ENCODE measurements around the gene INHA. TPM values are rescaled to one million over a fixed set of nuclear protein-coding genes. Genes with fewer than 3 reads are reported as not detected.

INHA gene
- total RNA-seq, 4 donors from 2014 or later, result not detected

DNA sequence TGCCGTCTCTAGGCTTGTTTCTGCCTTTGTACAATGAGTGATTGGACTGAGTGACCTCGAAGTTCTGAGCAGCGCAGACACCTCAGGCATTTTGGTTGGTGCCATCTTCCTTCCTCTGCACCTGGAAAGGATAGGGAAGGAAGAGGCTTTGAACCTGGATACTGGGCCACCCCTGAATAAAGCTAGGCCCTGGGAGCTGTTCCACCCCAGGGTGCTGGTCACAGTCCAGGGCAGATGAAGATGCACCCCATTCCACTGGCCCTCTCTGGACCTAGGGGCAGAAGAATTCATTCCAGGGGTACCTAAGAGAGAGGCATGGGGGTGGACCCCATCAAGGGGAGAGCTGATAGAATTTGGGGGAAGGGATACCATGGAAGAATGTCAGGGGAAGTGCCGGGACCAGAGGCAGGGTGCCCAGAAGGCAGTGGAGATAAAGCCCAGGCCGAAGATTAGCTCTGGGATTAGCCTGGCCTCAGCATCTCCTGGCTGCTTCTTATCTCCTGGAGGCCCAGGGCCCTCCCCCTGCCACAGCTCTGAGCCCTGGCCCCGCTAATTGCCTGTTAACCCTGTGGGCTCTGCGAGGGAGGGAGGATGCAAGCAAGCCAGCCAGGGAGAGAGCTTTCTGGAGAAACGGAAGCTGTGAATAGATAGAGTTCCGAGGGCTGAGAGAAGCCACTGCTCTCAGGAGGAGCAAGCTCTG lies 46.4 kb upstream of the INHA start:
- Histone ChIP-seq H3K36me3 (no peaks in the 10 kb centered on the region), H3K27ac (no peak overlapping the region), H3K27me3 (peaks cover 93% of the 10 kb centered on the region), H3K4me3 (no peak overlapping the region), H3K9me3 (no peaks in the 10 kb centered on the region), H3K4me1 (peaks cover 8 to 23% (median 11%) of the 10 kb centered on the region in 4 donors)
- intact Hi-C loops (cut with DNase I; ENCODE audit: low total_unique reads), result no loop called here
- no peak for TF ChIP-seq EP300 (IDR thresholded peaks at IDR 0.05; ENCODE audit: low read depth)
- TF ChIP-seq POLR2AphosphoS5 (IDR thresholded peaks at IDR 0.05), result no peak
- no peak for TF ChIP-seq CTCF (IDR thresholded peaks at IDR 0.05)
- no peak for TF ChIP-seq POLR2A (IDR thresholded peaks at IDR 0.05)
- 61% methylated on average over 9 of the region's 9 CpGs; no CpG with 5 or more reads in 1 of the 2 donors for WGBS, 2 donors (ENCODE audit: low coverage in 1 of 2)
- in situ Hi-C loops (cut with MboI; ENCODE audit: low pct_ligation_motif_present in 1 of 4, low pct_unique_long_range_greater_than_20kb in 1 of 4, low sequenced_read_pairs in 3 of 4), result loop anchor here in 3 of 4 donors (10.0 kb wide), 2 partner anchors 51 to 121 kb away; no protein-coding TSS in a partner anchor
- DNase-seq, result no peak

DNA sequence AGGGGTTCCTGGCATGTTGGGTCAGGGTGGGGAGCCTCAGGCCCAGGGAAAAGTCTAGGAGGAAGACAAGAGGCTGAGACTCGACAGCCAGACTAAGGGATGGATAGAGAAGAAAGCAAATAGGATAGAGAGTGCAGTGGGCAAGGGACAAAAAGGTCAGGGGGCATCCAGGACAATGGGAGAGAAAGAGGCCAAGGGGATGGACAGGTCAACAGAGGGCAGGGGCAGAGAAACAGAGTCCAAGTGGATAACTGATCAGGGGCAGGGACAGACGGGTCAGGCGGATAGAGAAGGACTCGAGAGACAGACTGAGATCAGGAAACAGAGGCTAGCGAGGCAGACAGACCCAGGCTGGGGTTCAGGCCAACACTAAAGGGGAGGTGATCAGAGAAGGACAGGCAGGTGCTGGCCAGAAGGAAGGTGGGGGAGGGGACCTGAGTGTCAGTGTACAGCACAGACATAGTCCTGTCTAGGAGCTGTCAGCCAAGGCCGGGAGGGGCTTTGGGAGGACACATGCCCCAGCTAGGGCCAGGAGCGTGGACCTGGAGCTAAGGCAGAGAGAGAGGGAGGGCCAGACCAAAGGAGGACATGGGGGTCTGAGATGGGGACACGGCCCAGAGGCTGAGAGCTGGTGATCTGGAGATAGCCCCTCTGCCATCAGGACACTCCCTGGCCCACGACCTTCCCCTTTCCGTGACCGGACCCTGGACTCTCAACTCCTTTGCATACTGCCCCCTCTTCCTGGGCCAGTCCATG lies 45.6 kb upstream of the INHA start:
- no peaks in the 10 kb centered on the region for H3K36me3 ChIP-seq
- in situ Hi-C loops (cut with MboI; ENCODE audit: low pct_ligation_motif_present in 1 of 4, low pct_unique_long_range_greater_than_20kb in 1 of 4, low sequenced_read_pairs in 3 of 4), result loop anchor here in 3 of 4 donors (10.0 kb wide), 2 partner anchors 52 to 122 kb away; no protein-coding TSS in a partner anchor
- H3K27me3 ChIP-seq, result peaks cover 94% of the 10 kb centered on the region
- H3K9me3 ChIP-seq, result no peaks in the 10 kb centered on the region
- intact Hi-C loops (cut with DNase I; ENCODE audit: low total_unique reads), result no loop called here
- no peak for DNase-seq
- 50 to 54% methylated on average over 2 to 11 of the region's 11 CpGs for WGBS, 2 donors (ENCODE audit: low coverage in 1 of 2)
- H3K4me3 ChIP-seq, result no peak overlapping the region
- TF ChIP-seq CTCF (IDR thresholded peaks at IDR 0.05) (no peak), POLR2A (IDR thresholded peaks at IDR 0.05) (no peak), EP300 (IDR thresholded peaks at IDR 0.05; ENCODE audit: low read depth) (no peak), POLR2AphosphoS5 (IDR thresholded peaks at IDR 0.05) (no peak)
- peaks cover 8 to 23% (median 11%) of the 10 kb centered on the region in 4 donors for H3K4me1 ChIP-seq
- no peak overlapping the region for H3K27ac ChIP-seq

DNA sequence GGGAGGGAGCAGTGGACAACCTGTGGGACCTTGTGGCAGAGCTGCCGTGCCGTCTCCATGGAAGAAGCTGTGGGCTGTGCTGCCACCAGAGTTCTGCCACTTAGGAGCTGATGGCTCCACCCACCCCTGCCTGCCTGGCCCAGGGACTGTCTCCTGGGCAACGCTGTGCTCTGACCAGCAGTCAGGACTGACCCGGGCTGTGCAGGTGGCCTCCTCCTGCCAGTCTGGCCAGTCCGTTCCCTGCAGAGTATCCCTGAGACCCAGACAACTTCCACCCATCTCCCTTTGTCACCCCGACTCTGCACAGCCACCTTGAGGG lies 45.1 kb upstream of the INHA start:
- no peak for TF ChIP-seq CTCF (IDR thresholded peaks at IDR 0.05)
- no peak for TF ChIP-seq POLR2A (IDR thresholded peaks at IDR 0.05)
- no peak for TF ChIP-seq EP300 (IDR thresholded peaks at IDR 0.05; ENCODE audit: low read depth)
- no peak for TF ChIP-seq POLR2AphosphoS5 (IDR thresholded peaks at IDR 0.05)
- intact Hi-C loops (cut with DNase I; ENCODE audit: low total_unique reads), result no loop called here
- 54% methylated on average over 4 of the region's 6 CpGs; no CpG with 5 or more reads in 1 of the 2 donors for WGBS, 2 donors (ENCODE audit: low coverage in 1 of 2)
- H3K4me1 ChIP-seq, result peaks cover 8 to 18% (median 11%) of the 10 kb centered on the region in 4 donors
- peaks cover 92% of the 10 kb centered on the region for H3K27me3 ChIP-seq
- H3K36me3 ChIP-seq, result no peaks in the 10 kb centered on the region
- in situ Hi-C loops (cut with MboI; ENCODE audit: low pct_ligation_motif_present in 1 of 4, low pct_unique_long_range_greater_than_20kb in 1 of 4, low sequenced_read_pairs in 3 of 4), result loop anchor here in 3 of 4 donors (10.0 kb wide), 2 partner anchors 52 to 122 kb away; no protein-coding TSS in a partner anchor
- H3K4me3 ChIP-seq, result no peak overlapping the region
- DNase-seq, result no peak
- H3K27ac ChIP-seq, result no peak overlapping the region
- H3K9me3 ChIP-seq, result no peaks in the 10 kb centered on the region

DNA sequence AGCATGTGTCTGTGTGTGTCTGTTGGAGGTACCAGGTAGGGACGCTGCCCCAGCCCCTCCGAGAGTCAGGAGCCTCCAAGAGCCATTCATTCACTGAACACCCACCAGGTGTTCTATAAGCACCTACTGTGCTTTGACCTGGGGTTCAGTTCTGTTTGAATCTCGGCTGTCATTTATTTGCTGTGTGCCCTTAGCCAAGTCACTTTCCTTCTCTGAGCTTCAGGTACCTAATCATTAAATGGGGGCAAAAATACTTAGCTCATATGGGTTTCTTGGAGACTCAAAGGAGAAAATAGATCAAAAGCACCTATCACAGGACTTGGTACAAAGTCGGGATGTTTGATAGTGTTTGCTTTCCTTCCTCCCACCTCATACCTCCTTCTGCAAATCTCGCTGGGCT lies 44.6 kb upstream of the INHA start:
- Histone ChIP-seq H3K27me3 (peaks cover 91% of the 10 kb centered on the region), H3K9me3 (no peaks in the 10 kb centered on the region)

More for the DNA sequence above, 44.6 kb upstream of the INHA start:
- intact Hi-C loops (cut with DNase I; ENCODE audit: low total_unique reads), result no loop called here
- Histone ChIP-seq H3K4me3 (no peak overlapping the region), H3K4me1 (peaks cover 5 to 14% (median 9%) of the 10 kb centered on the region in 4 donors), H3K36me3 (no peaks in the 10 kb centered on the region), H3K27ac (no peak overlapping the region)
- DNase-seq, result no peak
- no peak for TF ChIP-seq CTCF (IDR thresholded peaks at IDR 0.05)
- TF ChIP-seq POLR2A (IDR thresholded peaks at IDR 0.05), result no peak
- no peak for TF ChIP-seq POLR2AphosphoS5 (IDR thresholded peaks at IDR 0.05)
- TF ChIP-seq EP300 (IDR thresholded peaks at IDR 0.05; ENCODE audit: low read depth), result no peak
- in situ Hi-C loops (cut with MboI; ENCODE audit: low pct_ligation_motif_present in 1 of 4, low pct_unique_long_range_greater_than_20kb in 1 of 4, low sequenced_read_pairs in 3 of 4), result loop anchor here in 3 of 4 donors (10.0 kb wide), 2 partner anchors 53 to 123 kb away; no protein-coding TSS in a partner anchor
- whole genome bisulfite sequencing, 2 donors (ENCODE audit: low coverage in 1 of 2), result 29 to 61% methylated on average over 1 to 5 of the region's 5 CpGs
